ENCODE measurements around the gene TMCC2. TPM values are rescaled to one million over a fixed set of nuclear protein-coding genes. Genes with fewer than 3 reads are reported as not detected.

Gene TMCC2
- total and polyA plus RNA-seq, 12 donors, result 0.62 to 2.6 (median 1.8) TPM

DNA sequence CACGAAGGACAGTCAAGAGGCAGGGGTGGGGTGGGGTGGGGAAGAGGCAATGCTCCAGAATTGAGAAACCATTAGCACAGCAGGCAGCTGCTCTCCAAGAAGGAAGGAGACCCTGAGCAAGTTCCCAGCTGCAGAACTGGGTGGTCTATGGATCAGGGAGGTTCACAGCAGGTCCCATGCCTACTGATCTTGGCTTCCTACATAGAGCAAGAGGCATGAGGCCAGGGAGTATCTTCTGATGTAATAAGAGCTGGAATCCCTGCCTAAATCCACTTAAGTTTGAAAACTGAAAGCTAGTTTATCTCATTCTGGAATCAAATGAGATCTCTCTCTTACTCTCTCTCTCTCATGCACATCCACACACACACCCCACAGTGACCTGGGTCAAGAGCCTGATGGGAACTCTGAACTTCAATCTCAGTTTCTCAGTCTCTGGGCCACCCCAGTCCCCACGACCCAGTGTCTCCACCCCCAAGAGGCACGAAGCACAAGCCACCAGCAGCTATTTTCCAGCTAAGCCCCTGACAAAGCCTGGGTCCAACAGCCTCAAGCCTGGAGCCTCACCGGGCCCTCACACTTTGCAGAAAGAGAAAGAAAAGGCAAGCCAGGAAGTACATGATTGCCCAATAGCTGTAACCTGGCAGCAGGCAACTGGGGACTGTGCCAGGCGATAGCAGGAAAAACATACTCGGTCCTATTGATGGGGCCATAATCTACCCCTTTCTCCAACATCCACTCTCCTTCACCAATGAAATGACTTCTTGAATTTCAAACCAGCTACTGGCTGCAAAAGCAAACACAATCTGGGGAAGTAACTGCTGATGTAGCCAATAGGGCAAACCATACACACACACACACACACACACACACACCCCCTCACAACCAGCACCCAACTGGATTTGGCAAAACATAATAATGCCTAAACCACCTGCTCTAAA lies 91.6 kb downstream of the TMCC2 start:
- H3K4me3 ChIP-seq, result peak overlapping the region in 2 of 10 donors; percentile 16 to 98
- no peaks in the 10 kb centered on the region for H3K27me3 ChIP-seq
- ATAC-seq (peak in 3 of 8 donors; percentile 10 to 39 (median 28)), DNase-seq (peak; percentile 43 to 52)
- TF ChIP-seq CTCF (IDR thresholded peaks at IDR 0.05), result no peak
- WGBS, 2 donors, result 49 to 70% methylated on average over 6 of the region's 6 CpGs
- intact Hi-C loops (cut with DNase I), result no loop called here
- peaks cover 19 to 75% (median 53%) of the 10 kb centered on the region in 9 donors for H3K4me1 ChIP-seq
- H3K9me3 ChIP-seq, result no peaks in the 10 kb centered on the region
- H3K36me3 ChIP-seq, result no peaks in the 10 kb centered on the region
- H3K27ac ChIP-seq, result peak overlapping the region in 1 of 10 donors; percentile 97

GRCh38 chr1:205321162-205321958 lies 93.6 kb downstream of the TMCC2 start, which contains the start of gene NUAK2:
NUAK2 (minus strand) TSS chr1:205321745; CDS start chr1:205321628, 117 bp downstream.
- Histone ChIP-seq H3K4me3 (peak within 1 kb of the TSS; percentile 28 to 98 (median 66)), H3K36me3 (no peaks in the 10 kb centered on the region), H3K9me3 (no peaks in the 10 kb centered on the region), H3K27ac (peak within 1 kb of the TSS; percentile 21 to 97 (median 62)), H3K4me1 (peaks cover 17 to 64% (median 41%) of the 10 kb centered on the region in 9 donors), H3K27me3 (peaks cover 0 to 8% (median 7%) of the 10 kb centered on the region in 7 donors)
- DNase-seq, result peak; percentile 89 to 91
- ATAC-seq, result peak; percentile 92 to 96 (median 95)
- TF ChIP-seq CTCF (IDR thresholded peaks at IDR 0.05), result peak in 6 of 9 donors; percentile 25 to 62 (median 46)
- intact Hi-C loops (cut with DNase I), result no loop called here
- WGBS, 2 donors, result 1% methylated on average over 74 to 75 of the region's 75 CpGs

DNA sequence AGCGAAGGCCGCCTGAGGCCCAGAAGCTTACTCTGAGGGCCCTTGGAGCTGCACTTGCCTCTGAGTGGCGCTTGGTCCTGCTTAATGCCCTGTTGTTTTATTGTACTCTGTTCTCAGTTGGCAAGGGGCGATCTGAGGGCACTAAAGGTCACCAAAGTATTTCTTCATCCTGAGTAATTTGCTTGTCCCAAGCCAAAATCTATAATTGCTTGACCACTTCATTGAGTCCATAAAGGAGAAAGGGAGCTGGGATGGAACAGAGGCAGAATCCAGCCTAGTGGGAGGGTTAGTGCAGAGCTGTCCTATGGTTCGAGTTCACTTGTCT lies 94.2 kb downstream of the TMCC2 start:
- Histone ChIP-seq H3K36me3 (no peaks in the 10 kb centered on the region), H3K27ac (peak overlapping the region in 7 of 10 donors; percentile 21 to 97 (median 56)), H3K4me3 (peak overlapping the region in 8 of 10 donors; percentile 60 to 98 (median 72)), H3K27me3 (peaks cover 0 to 14% (median 7%) of the 10 kb centered on the region in 7 donors), H3K9me3 (no peaks in the 10 kb centered on the region), H3K4me1 (peaks cover 13 to 58% (median 35%) of the 10 kb centered on the region in 9 donors)
- WGBS, 2 donors, result 47 to 51% methylated on average over 5 of the region's 5 CpGs
- no peak for TF ChIP-seq CTCF (IDR thresholded peaks at IDR 0.05)
- no peak for DNase-seq
- intact Hi-C loops (cut with DNase I), result no loop called here
- ATAC-seq, result no peak

Other genes with a start within 250 kb of the TMCC2 start
- gene CNTN2, start 184.7 kb upstream of the TMCC2 start, total RNA-seq, result under 1 TPM in 7 of 10 donors, not detected in 3; 0.04 to 0.72 (median 0.25) TPM
- gene CNTN2, start 184.7 kb upstream of the TMCC2 start, polyA plus RNA-seq, result under 1 TPM; 0.13 to 0.73 TPM
- 1 to 10 TPM; 1.6 to 3.8 (median 2.1) TPM for gene TMEM81, start 143.5 kb upstream of the TMCC2 start, total RNA-seq
- gene TMEM81, start 143.5 kb upstream of the TMCC2 start, polyA plus RNA-seq, result 1 to 10 TPM; 2.7 to 3.4 TPM
- gene RBBP5, start 106.0 kb upstream of the TMCC2 start, total RNA-seq, result 10 to 100 TPM in 3 of 10 donors, 1 to 10 TPM in 7; 8.2 to 12.4 (median 9.1) TPM
- gene RBBP5, start 106.0 kb upstream of the TMCC2 start, polyA plus RNA-seq, result 1 to 10 TPM; 3.4 to 4.0 TPM
- 1 to 10 TPM; 5.7 to 9.5 (median 8.0) TPM for gene DSTYK, start 16.2 kb upstream of the TMCC2 start, total RNA-seq
- 1 to 10 TPM; 2.6 to 3.2 TPM for gene DSTYK, start 16.2 kb upstream of the TMCC2 start, polyA plus RNA-seq
- 1 to 10 TPM in 2 of 10 donors, under 1 TPM in 8; 0.25 to 3.1 (median 0.56) TPM for gene NUAK2, start 93.8 kb downstream of the TMCC2 start, total RNA-seq
- gene NUAK2, start 93.8 kb downstream of the TMCC2 start, polyA plus RNA-seq, result under 1 TPM; 0.29 to 0.45 TPM
- under 1 TPM in 1 of 10 donors, not detected in 9; 0.16 TPM for gene KLHDC8A, start 129.0 kb downstream of the TMCC2 start, total RNA-seq
- under 1 TPM in 1 of 2 donors, not detected in 1; 0.15 TPM for gene KLHDC8A, start 129.0 kb downstream of the TMCC2 start, polyA plus RNA-seq
- gene LEMD1, start 194.1 kb downstream of the TMCC2 start, total RNA-seq, result not detected
- not detected for gene LEMD1, start 194.1 kb downstream of the TMCC2 start, polyA plus RNA-seq
- gene BLACAT1, start 228.1 kb downstream of the TMCC2 start, total RNA-seq, result under 1 TPM in 1 of 10 donors, not detected in 9; 0.15 TPM
- gene BLACAT1, start 228.1 kb downstream of the TMCC2 start, polyA plus RNA-seq, result not detected

All from heart right ventricle (tissue), 16 donors.